Measurements from ENCODE around the gene TBCD.

Gene TBCD

GRCh38 chr17:82794781-82795482 lies 43.1 kb downstream of the TBCD start:
- TF ChIP-seq CTCF (IDR thresholded peaks at IDR 0.05; ENCODE audit: low read depth, low read length, missing control alignments) = no peak

GRCh38 chr17:82795615-82796014 lies 43.8 kb downstream of the TBCD start:
- H3K4me3 ChIP-seq (ENCODE audit: low read depth, low read length) = no peak overlapping the region
- DNase-seq (ENCODE audit: low read depth) = no peak
- no peak for TF ChIP-seq CTCF (IDR thresholded peaks at IDR 0.05; ENCODE audit: low read depth, low read length, missing control alignments)

More at GRCh38 chr17:82794781-82795482, 43.1 kb downstream of the TBCD start:
- no peak overlapping the region for H3K4me3 ChIP-seq (ENCODE audit: low read depth, low read length)
- no peak for DNase-seq (ENCODE audit: low read depth)

- no peak for TF ChIP-seq CTCF (IDR thresholded peaks at IDR 0.05; ENCODE audit: low read depth, low read length, missing control alignments)
- DNase-seq (ENCODE audit: low read depth) = no peak
- no peak overlapping the region for H3K4me3 ChIP-seq (ENCODE audit: low read depth, low read length)
Measured at GRCh38 chr17:82797061-82797460, 45.2 kb downstream of the TBCD start.

DNA sequence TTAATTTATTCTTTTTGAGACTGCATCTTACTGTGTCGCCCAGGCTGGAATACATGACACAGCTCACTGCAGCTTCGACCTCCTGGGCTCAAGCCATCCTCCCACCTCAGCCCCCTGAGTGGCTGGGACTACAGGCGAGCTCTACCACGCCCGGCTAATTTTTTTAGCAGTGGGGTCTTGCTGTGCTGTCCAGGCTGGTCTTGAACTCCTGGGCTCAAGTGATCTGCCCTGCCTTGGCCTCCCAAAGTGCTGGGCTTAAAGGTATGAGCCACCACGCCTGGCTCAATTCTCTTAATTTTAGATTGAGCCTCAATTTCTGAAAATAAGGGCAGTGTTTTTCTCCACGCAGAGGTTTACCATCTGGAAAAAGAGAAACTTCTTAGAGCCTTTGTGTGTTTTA lies 46.9 kb downstream of the TBCD start:
- H3K4me3 ChIP-seq (ENCODE audit: low read depth, low read length) = no peak overlapping the region
- no peak for DNase-seq (ENCODE audit: low read depth)
- no peak for TF ChIP-seq CTCF (IDR thresholded peaks at IDR 0.05; ENCODE audit: low read depth, low read length, missing control alignments)

DNA sequence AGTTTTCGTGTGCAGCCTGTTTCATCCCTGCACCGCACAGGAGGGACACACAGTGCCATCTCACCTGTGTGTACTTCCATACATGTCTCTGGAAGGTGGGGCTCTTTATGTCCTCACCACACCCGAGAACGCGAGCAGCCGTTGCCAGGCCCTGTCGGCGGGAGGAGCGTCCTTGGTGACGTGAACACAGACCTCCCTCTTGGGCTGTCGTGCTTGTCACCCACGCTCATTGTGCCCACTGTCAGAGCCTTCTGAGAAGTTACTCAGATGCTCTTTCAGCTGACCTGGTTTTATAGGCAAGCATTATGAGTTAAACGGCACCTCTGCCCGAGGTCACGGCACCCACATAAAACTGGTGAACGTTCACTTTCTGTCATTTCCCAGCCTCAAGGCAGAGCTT lies 47.7 kb downstream of the TBCD start:
- H3K4me3 ChIP-seq (ENCODE audit: low read depth, low read length) = no peak overlapping the region
- no peak for DNase-seq (ENCODE audit: low read depth)
- no peak for TF ChIP-seq CTCF (IDR thresholded peaks at IDR 0.05; ENCODE audit: low read depth, low read length, missing control alignments)

- TF ChIP-seq CTCF (IDR thresholded peaks at IDR 0.05; ENCODE audit: low read depth, low read length, missing control alignments) = no peak
Measured at GRCh38 chr17:82800885-82801284, 49.0 kb downstream of the TBCD start.

DNA sequence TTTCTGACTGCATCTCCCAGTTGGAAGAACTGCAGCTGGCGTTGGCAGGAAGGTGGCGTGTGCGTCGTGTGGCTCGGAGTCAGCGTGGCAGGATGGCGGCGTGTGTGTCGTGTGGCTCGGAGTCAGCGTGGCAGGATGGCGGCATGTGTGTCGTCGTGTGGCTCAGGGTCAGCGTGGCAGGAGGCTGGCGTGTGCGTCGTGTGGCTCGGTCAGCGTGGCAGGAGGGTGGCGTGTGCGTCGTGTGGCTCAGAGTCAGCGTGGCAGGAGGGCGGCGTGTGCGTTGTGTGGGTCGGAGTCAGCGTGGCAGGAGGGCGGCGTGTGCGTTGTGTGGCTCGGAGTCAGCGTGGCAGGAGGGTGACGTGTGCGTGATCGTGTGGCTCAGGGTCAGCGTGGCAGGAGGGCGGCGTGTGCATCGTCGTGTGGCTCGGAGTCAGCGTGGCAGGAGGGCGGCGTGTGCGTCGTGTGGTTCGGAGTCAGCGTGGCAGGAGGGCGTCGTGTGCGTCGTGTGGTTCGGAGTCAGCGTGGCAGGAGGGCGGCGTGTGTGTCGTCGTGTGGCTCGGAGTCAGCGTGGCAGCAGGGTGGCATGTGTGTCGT lies 49.6 kb downstream of the TBCD start:
- no peak overlapping the region for H3K4me3 ChIP-seq (ENCODE audit: low read depth, low read length)
- TF ChIP-seq CTCF (IDR thresholded peaks at IDR 0.05; ENCODE audit: low read depth, low read length, missing control alignments) = no peak
- DNase-seq (ENCODE audit: low read depth) = no peak

More at GRCh38 chr17:82800885-82801284, 49.0 kb downstream of the TBCD start:
- H3K4me3 ChIP-seq (ENCODE audit: low read depth, low read length) = no peak overlapping the region
- no peak for DNase-seq (ENCODE audit: low read depth)

All from GM12864 (cell line).